NB4 (cell line): ENCODE results near the gene ST3GAL4.

ENCODE experiments used
- DNase-seq: peaks from one replicate; pipeline ENCODE4 v3.0.0; 2010; ENCODE audit warnings: low read depth
- H3K4me3 ChIP-seq: one replicate; pipeline ENCODE4 v1.5.1; 2011; ENCODE audit warnings: mild to moderate bottlenecking, low read depth, low read length, moderate library complexity
- MYC ChIP-seq: IDR thresholded peaks from 2 replicates; pipeline ENCODE4 v1.6.1; 2011; ENCODE audit warnings: low read depth, low read length
- POLR2A ChIP-seq: IDR thresholded peaks from 2 replicates; pipeline ENCODE4 v1.6.1; 2011; ENCODE audit warnings: mild to moderate bottlenecking; ENCODE audit not compliant: insufficient read length; ENCODE audit errors: extremely low read depth
- TF ChIP-seq, protein P1 (sequence below): IDR thresholded peaks from one replicate; pipeline ENCODE4 v1.5.1; 2012; ENCODE audit warnings: low read depth, low read length
- TF ChIP-seq, protein P2 (sequence below): IDR thresholded peaks from 2 replicates; pipeline ENCODE4 v1.6.1; 2011; ENCODE audit warnings: low read depth, low read length

The ST3GAL4 gene

DNA sequence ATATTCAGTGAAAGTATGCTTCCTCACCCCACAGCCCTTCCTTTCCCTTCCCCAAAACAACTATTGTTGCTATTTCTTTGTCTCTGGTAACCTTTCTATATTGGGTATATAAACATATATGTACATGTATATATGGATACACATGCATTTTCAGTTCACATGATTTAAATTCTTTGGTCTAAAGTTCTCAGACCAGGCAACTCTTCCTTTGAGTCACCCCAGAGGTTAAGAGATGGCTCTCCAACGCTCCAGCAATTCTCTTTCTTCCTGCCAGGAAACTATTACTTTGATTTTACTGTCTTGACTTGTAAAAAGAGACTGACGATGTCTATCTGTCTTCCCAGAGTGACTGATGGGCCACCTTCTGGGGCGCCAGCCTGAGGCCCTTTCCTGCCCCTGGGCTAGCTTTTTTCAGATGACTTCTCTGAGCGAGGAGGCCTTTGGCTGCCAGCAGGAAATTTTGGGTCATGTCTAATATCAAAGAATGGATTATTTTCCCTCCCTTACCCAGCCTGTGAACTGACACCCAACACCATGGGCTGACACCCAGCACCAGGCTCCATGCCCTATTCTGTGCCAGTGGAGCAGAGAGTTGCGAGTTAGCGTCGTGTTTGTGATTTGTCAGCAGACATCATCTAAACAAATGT, 14.4 kb upstream of the ST3GAL4 start:
- DNase-seq = no peak
- TF ChIP-seq MYC = no peak
- TF ChIP-seq, protein P1, sequence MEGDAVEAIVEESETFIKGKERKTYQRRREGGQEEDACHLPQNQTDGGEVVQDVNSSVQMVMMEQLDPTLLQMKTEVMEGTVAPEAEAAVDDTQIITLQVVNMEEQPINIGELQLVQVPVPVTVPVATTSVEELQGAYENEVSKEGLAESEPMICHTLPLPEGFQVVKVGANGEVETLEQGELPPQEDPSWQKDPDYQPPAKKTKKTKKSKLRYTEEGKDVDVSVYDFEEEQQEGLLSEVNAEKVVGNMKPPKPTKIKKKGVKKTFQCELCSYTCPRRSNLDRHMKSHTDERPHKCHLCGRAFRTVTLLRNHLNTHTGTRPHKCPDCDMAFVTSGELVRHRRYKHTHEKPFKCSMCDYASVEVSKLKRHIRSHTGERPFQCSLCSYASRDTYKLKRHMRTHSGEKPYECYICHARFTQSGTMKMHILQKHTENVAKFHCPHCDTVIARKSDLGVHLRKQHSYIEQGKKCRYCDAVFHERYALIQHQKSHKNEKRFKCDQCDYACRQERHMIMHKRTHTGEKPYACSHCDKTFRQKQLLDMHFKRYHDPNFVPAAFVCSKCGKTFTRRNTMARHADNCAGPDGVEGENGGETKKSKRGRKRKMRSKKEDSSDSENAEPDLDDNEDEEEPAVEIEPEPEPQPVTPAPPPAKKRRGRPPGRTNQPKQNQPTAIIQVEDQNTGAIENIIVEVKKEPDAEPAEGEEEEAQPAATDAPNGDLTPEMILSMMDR = no peak
- TF ChIP-seq POLR2A = no peak
- TF ChIP-seq, protein P2, sequence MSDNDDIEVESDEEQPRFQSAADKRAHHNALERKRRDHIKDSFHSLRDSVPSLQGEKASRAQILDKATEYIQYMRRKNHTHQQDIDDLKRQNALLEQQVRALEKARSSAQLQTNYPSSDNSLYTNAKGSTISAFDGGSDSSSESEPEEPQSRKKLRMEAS = no peak

DNA sequence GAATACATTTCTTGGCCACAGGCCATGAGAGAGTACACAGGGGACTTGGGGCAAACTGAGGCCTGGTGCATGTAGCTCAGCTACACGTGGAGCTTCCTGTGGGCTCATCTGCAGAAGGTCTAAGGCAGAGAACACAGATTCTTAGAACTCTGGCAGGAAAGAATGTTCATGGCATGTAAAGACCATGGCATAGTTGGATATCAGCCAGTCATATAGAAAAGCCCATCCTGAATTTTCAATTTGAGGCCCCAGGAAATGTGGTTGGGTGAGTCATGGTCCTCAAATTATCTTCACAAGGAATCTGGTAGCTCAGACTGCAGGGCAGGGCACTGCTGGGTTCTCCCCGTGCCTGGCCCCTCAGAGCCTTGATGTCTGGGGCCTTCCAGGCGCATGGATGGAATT, 13.7 kb upstream of the ST3GAL4 start:
- TF ChIP-seq, protein P1 = no peak
- TF ChIP-seq, protein P2 = no peak
- TF ChIP-seq POLR2A (no peak), MYC (no peak)
- peak; percentile 80 for DNase-seq
- H3K4me3 ChIP-seq = no peak overlapping the region

More for the DNA sequence above, 14.4 kb upstream of the ST3GAL4 start:
- H3K4me3 ChIP-seq = no peak overlapping the region

DNA sequence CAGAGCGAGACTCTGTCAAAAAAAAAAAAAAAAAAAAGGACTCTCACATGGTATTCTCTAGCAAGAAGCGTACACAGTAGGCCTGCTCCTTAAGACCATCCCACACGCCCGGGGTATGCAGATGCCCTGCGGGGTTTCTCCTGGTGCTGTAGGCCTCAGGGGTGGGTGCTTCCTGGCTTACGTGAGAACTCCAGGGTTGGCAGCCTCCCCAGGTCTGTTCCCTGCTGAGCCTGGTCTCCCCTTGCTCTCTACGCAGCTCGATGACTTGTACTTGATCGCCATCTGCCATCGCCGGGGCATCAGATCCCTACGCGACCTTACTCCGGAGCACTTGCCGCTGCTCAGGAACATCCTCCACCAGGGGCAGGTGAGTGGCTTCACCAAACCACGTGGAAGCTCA, 12.4 kb upstream of the ST3GAL4 start:
- DNase-seq = no peak
- TF ChIP-seq MYC (no peak), POLR2A (no peak)
- TF ChIP-seq, protein P2 = no peak
- TF ChIP-seq, protein P1 = no peak
- no peak overlapping the region for H3K4me3 ChIP-seq

DNA sequence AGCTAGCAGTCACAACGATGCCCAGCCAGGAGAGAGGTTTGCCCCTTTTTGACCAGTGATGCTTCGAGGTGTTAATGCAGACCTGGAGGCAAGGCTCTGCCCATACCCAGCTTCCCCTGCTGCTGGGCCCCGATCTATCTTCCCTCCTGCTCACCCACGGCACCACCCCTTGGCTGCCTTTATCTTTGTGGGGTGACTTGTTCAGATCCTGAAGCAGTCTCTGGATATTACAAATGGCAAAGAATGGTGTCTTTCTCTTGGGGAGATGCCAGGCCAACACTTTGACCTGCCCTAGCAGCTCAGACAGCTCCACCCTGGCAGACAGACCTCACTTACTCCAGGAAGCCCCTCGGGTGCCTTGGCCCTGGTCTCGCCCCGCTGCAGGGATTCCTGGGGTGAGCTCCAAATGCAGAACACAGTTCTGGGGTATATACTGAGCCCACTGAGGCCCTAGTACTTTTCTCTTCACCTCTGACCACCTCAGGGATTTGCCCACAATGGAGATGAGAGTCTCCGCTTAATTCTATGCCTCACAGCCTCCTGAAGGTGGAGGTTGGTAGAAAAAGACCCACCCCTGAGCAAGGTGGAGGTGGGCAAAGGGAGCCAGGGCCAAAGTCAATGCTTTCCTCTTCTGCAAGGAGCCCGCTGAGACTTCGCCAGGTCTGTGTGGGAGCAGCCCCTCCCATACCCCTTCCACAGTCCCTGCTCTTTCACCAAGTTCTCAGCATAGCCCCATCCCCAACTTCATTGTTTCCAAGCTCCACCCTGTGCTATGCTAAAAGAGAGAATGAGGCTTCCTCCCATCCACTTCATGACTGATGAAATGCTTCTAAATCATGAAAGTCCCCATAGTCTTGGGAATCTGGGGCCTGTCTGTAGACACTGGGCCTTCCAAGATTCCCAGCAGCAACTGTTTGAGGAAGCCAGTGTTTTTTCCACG, 11.1 kb upstream of the ST3GAL4 start:
- TF ChIP-seq, protein P2 = no peak
- TF ChIP-seq, protein P1 = no peak
- no peak for TF ChIP-seq MYC
- no peak for TF ChIP-seq POLR2A
- no peak for DNase-seq
- no peak overlapping the region for H3K4me3 ChIP-seq

DNA sequence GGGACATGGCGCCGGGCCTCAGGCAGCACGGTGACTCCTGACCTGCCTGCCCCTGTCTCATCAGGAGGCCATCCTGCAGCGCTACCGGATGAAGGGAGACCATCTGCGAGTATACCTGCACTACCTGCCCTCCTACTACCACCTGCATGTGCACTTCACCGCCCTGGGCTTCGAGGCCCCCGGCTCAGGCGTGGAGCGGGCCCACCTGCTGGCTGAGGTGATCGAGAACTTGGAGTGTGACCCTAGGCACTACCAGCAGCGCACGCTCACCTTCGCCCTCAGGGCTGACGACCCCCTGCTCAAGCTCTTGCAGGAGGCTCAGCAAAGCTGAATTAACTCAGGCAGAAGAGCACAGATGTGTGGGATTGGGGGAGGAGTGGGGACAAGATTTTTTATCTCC, 10.2 kb upstream of the ST3GAL4 start:
- H3K4me3 ChIP-seq = no peak overlapping the region
- no peak for DNase-seq
- TF ChIP-seq POLR2A = no peak
- no peak for TF ChIP-seq MYC
- TF ChIP-seq, protein P2 = no peak
- TF ChIP-seq, protein P1 = no peak
